Measurements from ENCODE around the gene KCNA10. TPM values are rescaled to one million over a fixed set of nuclear protein-coding genes. Genes with fewer than 3 reads are reported as not detected.

Gene KCNA10
- total RNA-seq, 1 experiment from 2014 or later, result not detected

- TF ChIP-seq YY1 (IDR thresholded peaks at IDR 0.05; ENCODE audit: extremely low read depth, insufficient replicate concordance, low read depth, low read length) (no peak), RAD21 (IDR thresholded peaks at IDR 0.05; ENCODE audit: low read depth) (no peak), ZNF274 (IDR thresholded peaks at IDR 0.05; ENCODE audit: low read depth, low read length) (no peak), JUND (IDR thresholded peaks at IDR 0.05) (no peak), CEBPB (IDR thresholded peaks at IDR 0.05; ENCODE audit: low read depth) (no peak), ZFX (IDR thresholded peaks at IDR 0.05) (no peak), SRF (IDR thresholded peaks at IDR 0.05; ENCODE audit: low read depth) (no peak), FOSL1 (IDR thresholded peaks at IDR 0.05; ENCODE audit: low read depth) (no peak), SIN3A (IDR thresholded peaks at IDR 0.05; ENCODE audit: low read depth) (no peak)
Measured at GRCh38 chr1:110557481-110557880, 38.5 kb upstream of the KCNA10 start (continued).

- Histone ChIP-seq H3K4me3 (replicated peaks in 1 of 2; ENCODE audit: low read depth in 1 of 2, low read length in 2 of 2) (no peak overlapping the region), H3K4me2 (ENCODE audit: low read length) (no peak overlapping the region), H3K36me3 (ENCODE audit: control insufficient read depth in 1 of 2, insufficient read depth in 2 of 2, low read length in 2 of 2) (no peaks in the 10 kb centered on the region), H3K27me3 (ENCODE audit: insufficient read depth, low read length) (peaks cover 58% of the 10 kb centered on the region), H3K27ac (ENCODE audit: low read depth, low read length) (no peak overlapping the region), H3K9me3 (ENCODE audit: control insufficient read depth in 1 of 2, insufficient read depth in 1 of 2, low read depth in 1 of 2, low read length in 2 of 2) (no peaks in the 10 kb centered on the region), H3K9me2 (ENCODE audit: insufficient read depth) (no peaks in the 10 kb centered on the region), H4K20me1 (ENCODE audit: insufficient read depth) (no peaks in the 10 kb centered on the region), H3K9ac (ENCODE audit: low read length) (no peak overlapping the region), H3K79me2 (ENCODE audit: insufficient read depth, low read length) (no peaks in the 10 kb centered on the region), H2AFZ (ENCODE audit: low read depth, low read length, poor library complexity, severe bottlenecking) (no peak overlapping the region), H3K4me1 (ENCODE audit: control insufficient read depth in 1 of 2, insufficient read depth in 2 of 2, low read length in 2 of 2) (no peaks in the 10 kb centered on the region)
- no TSS peak for BruUV-seq (replicated peaks)
- DNase-seq (ENCODE audit: low read depth, low spot score), result no peak
- TF ChIP-seq YY1 (IDR thresholded peaks at IDR 0.05; ENCODE audit: extremely low read depth, insufficient replicate concordance, low read depth, low read length) (no peak), ELF1 (IDR thresholded peaks at IDR 0.05; ENCODE audit: borderline replicate concordance, low read depth) (no peak), FOSL1 (IDR thresholded peaks at IDR 0.05; ENCODE audit: low read depth) (no peak)
- ChIA-PET CTCF (no interaction called here), RAD21 (ENCODE audit: low non-redundant PET in 1 of 2, low total read pairs in 2 of 2, uncharacterized antibody in 2 of 2, unreplicated experiment in 2 of 2) (no interaction called here), POLR2A (no interaction called here)
- ATAC-seq, result no peak
- intact Hi-C loops (cut with micrococcal nuclease), result no loop called here
Measured at GRCh38 chr1:110556471-110556807, 37.5 kb upstream of the KCNA10 start.

GRCh38 chr1:110555807-110556470 lies 37.0 kb upstream of the KCNA10 start:
- TF ChIP-seq CEBPB (IDR thresholded peaks at IDR 0.05; ENCODE audit: low read depth) (no peak), ZFX (IDR thresholded peaks at IDR 0.05) (no peak)
- no peak for DNase-seq (ENCODE audit: low read depth, low spot score)
- no peak for ATAC-seq
- Histone ChIP-seq H3K4me3 (replicated peaks in 1 of 2; ENCODE audit: low read depth in 1 of 2, low read length in 2 of 2) (no peak overlapping the region), H3K79me2 (ENCODE audit: insufficient read depth, low read length) (no peaks in the 10 kb centered on the region), H3K4me1 (ENCODE audit: control insufficient read depth in 1 of 2, insufficient read depth in 2 of 2, low read length in 2 of 2) (no peaks in the 10 kb centered on the region), H3K9me2 (ENCODE audit: insufficient read depth) (no peaks in the 10 kb centered on the region), H3K27me3 (ENCODE audit: insufficient read depth, low read length) (peaks cover 58% of the 10 kb centered on the region), H3K9me3 (ENCODE audit: control insufficient read depth in 1 of 2, insufficient read depth in 1 of 2, low read depth in 1 of 2, low read length in 2 of 2) (no peaks in the 10 kb centered on the region), H3K9ac (ENCODE audit: low read length) (no peak overlapping the region), H4K20me1 (ENCODE audit: insufficient read depth) (no peaks in the 10 kb centered on the region), H3K4me2 (ENCODE audit: low read length) (no peak overlapping the region), H2AFZ (ENCODE audit: low read depth, low read length, poor library complexity, severe bottlenecking) (no peak overlapping the region), H3K36me3 (ENCODE audit: control insufficient read depth in 1 of 2, insufficient read depth in 2 of 2, low read length in 2 of 2) (no peaks in the 10 kb centered on the region), H3K27ac (ENCODE audit: low read depth, low read length) (no peak overlapping the region)
- intact Hi-C loops (cut with micrococcal nuclease), result no loop called here
- ChIA-PET RAD21 (ENCODE audit: low non-redundant PET in 1 of 2, low total read pairs in 2 of 2, uncharacterized antibody in 2 of 2, unreplicated experiment in 2 of 2) (no interaction called here), CTCF (no interaction called here), POLR2A (no interaction called here)
- BruUV-seq (replicated peaks), result no TSS peak
